Stimulated activated naive CD8-positive, alpha-beta T cell treated with anti-CD3 and anti-CD28 coated beads, Interleukin-15, Interleukin-2, amounts not matched to agents 100 U/mL and 50 U/mL, for 24 hours (primary cell): ENCODE data around the gene IL6ST.
"Not testable (repeated sequence)": the region's sequence is repeated elsewhere in the genome, so short reads cannot be mapped to it uniquely, and the experiment has no call there.

Source experiments
- ATAC-seq: fragments of 150-1000 bp; cut with Tn5 transposase; one replicate; pipeline ENCODE4 v1.10.0; 2021
- DNase-seq: peaks from one replicate; pipeline ENCODE4 v3.0.0; 2021

IL6ST gene

DNA sequence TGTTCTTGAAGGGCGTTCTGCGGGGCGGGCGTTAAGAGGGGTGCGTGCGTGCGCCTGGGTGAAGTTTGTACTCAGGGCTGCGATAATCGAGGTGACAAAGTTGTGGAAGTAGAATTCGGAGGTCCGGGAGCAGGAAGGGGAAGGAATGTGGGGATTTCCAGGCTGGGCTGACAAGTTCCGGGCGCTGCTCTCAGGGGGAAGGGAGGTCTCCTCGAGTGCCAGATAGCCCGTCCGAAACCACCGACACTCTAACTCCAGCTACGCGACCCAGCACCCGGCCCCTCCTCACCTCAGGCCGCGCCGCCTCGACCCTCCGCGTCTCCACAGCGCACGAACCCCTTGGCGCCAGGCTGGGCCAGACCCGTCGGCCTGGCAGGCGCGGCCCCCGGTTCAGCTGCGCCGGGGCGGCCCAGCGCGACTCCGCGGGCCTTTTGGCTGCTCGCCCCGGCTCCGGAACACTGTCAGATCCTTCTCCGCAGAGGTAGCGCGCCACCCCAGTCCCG is at the start of gene IL6ST:
Gene IL6ST, minus strand, starts transcription at position 469 of the 503 bp plus-strand sequence. CDS start 18,685 bp downstream, outside the sequence.
- no peak for ATAC-seq
- no peak for DNase-seq

DNA sequence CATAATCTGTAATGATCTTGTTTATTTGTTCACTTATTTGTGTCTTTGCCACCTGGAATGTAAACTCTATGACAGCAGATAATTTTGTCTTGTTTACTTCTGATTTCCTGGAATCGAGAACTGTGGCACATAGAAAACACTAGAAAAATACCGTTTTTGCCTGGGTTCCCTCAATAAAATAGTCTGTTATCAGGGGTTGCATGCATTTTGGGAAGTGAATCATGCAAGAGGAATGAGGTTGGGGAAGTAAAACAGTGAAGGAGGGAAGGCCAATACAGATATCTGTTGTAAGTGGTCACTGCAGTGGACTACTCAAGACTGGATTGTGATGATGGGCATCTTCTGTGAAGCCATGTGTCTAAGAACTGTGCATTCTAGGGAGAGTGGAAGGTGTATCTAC is 45.2 kb upstream of the IL6ST start:
- ATAC-seq (no peak), DNase-seq (no peak)

- ATAC-seq, DNase-seq: not testable (repeated sequence)
Measured at GRCh38 chr5:56038206-56038605, 43.4 kb upstream of the IL6ST start.

DNA sequence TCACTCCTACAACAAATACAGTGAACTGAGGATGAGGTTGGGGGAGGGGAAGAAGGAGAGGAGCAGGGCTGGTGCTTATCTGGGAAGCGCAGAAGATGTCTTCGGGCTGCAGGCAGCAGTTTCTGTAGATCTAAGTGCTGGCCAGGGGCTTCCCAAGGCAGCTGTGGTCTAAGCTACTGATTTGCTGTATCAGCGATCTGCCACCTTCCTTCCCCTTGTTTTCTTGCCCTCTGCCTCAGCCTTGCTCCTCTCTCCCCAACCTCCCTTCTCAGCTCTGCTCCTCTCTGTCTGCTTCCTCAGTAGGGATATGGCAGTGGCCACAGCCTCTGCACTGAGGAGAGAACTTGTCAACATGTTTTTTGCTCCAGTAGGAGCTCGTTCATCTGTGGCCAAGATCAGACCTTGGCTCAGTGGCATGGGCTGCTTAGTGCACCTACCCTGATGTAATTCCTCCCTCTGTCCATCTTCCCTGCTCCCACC is 42.8 kb upstream of the IL6ST start:
- no peak for DNase-seq
- ATAC-seq: no peak

GRCh38 chr5:56035394-56035793 is 40.6 kb upstream of the IL6ST start:
- not testable (repeated sequence) for DNase-seq

DNA sequence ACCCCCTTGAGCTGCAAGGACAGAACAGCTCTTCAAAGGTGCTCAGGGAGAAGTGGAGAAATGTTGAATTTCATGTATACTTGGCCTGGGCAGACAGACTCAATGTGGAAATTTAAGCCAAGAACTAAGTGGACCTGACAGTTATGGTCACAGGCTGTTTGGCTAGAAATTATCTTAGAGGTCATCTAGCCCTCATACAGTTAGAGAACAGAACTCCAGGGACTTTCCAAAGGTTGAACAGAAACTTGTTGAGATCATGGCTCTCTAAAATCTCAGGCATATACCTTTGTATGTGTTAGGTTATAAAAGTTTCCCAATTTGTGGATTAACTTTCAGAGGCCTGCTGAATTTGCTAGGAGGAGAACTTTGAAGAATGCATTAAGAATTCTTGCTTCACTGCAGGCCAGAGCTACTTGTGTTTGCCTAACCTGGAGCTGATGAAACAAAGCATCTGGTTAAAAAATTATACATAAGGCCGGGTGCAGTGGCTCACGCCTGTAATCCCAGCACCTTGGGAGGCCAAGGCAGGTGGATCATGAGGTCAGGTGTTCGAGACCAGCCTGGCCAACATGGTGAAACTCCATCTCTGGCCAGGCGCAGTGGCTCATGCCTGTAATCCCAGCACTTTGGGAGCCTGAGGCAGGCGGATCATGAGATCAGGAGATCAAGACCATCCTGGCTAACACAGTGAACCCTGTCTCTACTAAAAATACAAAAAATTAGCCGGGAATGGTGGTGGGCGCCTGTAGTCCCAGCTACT is 35.3 kb upstream of the IL6ST start:
- not testable (repeated sequence) for ATAC-seq, DNase-seq

More at GRCh38 chr5:56035394-56035793, 40.6 kb upstream of the IL6ST start:
- ATAC-seq: not testable (repeated sequence)

DNA sequence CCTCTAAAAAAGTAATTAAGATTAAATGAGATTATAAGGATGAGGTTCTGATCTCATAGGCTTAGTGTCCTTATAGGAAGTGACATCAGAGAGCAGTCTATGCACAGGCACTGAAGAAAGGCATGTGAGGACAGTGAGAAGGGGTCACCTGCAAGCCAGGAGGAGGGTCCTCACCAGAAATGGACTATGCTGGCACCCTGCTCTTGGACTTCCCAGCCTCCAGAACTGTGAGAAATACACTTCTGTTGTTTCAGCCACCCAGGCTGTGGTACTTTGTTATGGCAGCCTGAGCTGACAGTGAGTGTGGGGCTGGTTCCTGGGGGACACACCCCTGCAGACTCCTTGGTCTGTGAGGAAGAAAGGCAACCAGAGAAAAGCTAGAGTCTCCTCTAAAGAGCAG is 34.7 kb upstream of the IL6ST start:
- DNase-seq (no peak), ATAC-seq (no peak)

GRCh38 chr5:56028708-56029107 is 33.9 kb upstream of the IL6ST start:
- no peak for DNase-seq
- ATAC-seq: no peak

GRCh38 chr5:56026863-56027300 is 32.1 kb upstream of the IL6ST start:
- DNase-seq (no peak), ATAC-seq (peak; percentile 88)

DNA sequence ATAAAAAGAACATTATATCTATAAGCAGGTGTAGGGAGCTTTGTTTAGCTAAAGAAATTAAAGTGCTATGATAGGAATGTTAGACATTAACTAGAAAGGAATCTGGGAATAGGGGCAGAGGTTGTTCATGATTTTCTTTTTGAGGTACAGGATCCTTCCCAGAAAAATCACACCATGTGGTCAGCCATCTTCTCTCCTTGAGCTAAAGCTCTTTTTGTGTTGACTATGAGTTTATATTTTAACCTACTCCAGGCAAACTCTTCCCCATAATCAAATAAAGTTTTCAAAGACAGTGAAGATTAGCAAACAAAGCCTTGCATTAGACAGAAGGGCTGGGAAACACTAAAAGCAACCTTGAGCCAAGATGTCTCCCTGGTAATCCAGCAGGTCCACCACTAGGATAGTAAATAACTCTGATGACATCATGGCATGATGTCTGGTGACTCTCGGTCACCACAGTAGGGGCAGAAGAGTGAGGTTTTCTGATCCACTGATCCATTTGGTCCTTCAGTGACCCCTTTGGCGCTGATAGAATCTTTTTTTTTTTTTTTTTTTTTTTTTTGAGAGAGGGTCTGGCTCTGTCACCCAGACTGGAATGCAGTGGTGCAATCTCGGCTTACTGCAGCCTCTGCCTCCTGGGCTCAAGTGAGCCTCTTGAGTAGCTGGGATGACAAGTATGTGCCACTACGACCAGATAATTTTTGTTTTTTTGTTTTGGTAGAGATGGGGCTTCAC is 30.6 kb upstream of the IL6ST start:
- no peak for ATAC-seq
- DNase-seq: no peak

DNA sequence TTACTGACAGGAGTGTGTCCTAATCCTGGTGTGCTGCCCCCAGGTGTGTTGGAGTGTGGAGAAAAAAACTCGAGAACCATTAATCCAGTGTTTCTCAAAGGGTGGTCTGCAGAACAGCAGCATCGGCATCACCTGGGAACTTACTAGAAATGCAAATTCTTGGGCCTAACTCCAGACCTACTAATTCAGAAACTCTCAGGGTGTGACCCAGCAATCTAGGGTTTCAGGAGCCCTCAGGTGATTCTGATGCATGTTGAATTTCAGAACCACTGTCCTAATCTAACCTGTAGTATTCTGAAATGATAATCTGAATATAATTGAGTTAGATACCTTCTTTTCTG is 30.0 kb upstream of the IL6ST start:
- ATAC-seq (no peak), DNase-seq (no peak)

DNA sequence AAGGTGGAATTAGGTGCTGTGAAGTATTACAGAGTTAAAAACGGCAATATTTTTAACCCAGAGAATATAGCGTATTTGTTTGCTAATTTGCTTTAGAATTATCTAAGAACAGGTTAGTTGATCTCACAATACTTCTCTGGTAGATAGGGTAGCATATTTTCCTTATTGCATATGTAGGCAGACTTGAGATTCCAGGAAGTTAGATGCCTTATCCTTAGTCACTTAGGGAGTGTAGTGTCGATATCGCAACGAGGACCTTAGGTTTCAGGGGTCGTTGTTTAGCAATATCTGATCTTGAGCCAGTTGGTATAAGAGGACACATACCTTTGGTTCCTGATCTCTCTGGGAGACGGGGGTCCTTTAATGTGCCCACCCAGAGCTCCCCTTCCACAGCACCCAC is 28.5 kb upstream of the IL6ST start:
- no peak for DNase-seq

GRCh38 chr5:56019306-56020272 is 24.8 kb upstream of the IL6ST start:
- ATAC-seq: no peak
- no peak for DNase-seq

More for the DNA sequence above, 28.5 kb upstream of the IL6ST start:
- ATAC-seq: no peak

DNA sequence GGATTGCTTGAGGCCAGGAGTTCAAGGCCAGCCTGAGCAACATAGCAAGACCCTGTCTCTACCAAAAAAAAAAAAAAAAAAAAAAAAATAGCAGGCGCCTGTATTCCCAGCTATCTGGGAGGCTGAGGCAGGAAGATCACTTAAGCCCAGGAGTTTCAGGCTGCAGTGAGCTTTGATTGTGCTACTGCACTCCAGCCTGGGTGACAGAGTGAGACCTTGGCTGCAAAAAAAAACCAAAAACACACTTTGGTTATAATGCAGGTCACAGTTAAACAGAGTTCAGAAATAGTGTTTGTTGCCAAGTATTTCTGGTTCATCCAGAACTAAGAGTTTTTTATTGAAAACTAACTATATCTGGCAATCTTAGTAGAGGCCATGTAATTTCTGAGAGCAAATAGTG is 24.1 kb upstream of the IL6ST start:
- no peak for DNase-seq
- no peak for ATAC-seq

- not testable (repeated sequence) for ATAC-seq, DNase-seq
Measured at GRCh38 chr5:56014701-56015100, 19.9 kb upstream of the IL6ST start.

DNA sequence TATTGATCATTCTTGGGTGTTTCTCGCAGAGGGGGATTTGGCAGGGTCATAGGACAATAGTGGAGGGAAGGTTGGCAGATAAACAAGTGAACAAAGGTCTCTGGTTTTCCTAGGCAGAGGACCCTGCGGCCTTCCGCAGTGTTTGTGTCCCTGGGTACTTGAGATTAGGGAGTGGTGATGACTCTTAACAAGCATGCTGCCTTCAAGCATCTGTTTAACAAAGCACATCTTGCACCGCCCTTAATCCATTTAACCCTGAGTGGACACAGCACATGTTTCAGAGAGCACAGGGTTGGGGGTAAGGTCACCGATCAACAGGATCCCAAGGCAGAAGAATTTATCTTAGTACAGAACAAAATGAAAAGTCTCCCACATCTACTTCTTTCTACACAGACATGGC is 19.2 kb upstream of the IL6ST start:
- ATAC-seq, DNase-seq: not testable (repeated sequence)

GRCh38 chr5:56012281-56012963 is 17.7 kb upstream of the IL6ST start:
- peak; percentile 15 for DNase-seq

GRCh38 chr5:56011835-56012234 is 17.1 kb upstream of the IL6ST start:
- ATAC-seq (peak; percentile 80), DNase-seq (peak; percentile 26)

More at GRCh38 chr5:56012281-56012963, 17.7 kb upstream of the IL6ST start:
- ATAC-seq: peak; percentile 71

DNA sequence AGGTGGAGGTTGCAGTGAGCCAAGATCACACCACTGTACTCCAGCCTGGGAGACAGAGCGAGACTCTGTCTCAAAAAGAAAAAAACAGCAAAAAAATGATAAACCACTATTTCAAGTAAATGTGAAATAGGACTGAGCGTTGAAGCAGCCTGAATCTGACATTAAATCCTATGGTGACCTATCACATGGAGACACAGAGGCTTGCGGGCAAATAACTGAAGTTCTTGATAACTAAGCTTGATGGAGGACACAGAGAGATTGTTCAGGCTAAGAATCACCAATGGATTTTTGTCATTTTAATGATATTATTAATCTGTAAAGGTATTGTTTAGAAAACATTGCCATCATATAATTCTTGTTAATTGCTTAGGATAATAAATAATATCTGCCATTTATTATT is 15.7 kb upstream of the IL6ST start:
- DNase-seq (no peak), ATAC-seq (no peak)

- DNase-seq (no peak), ATAC-seq (no peak)
Measured at GRCh38 chr5:56006600-56006999, 11.8 kb upstream of the IL6ST start.

DNA sequence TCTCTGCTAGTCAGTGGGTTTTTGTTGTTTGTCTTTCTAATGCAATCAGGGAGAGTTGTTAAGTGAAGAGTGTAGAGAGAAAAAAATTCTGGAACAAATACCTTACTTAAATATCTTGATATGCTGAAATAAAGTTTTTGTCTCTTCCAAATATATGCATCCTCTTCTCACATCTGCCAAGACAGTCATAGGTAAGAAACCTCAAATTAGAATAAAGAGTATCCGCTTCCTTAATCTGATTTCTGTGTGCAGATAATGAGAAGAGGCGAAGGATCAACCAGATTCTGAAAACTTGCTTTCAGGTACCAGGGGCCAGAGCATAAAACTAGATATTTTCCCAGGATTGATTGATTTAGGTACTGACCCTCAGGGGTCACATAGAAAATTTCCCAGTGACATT is 11.3 kb upstream of the IL6ST start:
- ATAC-seq (no peak), DNase-seq (no peak)
